Activated T-helper 1 cell treated with anti-CD3 and anti-CD28 coated beads, Interleukin-12 subunit alpha, Interleukin-12 subunit beta, Interleukin-2, Interleukin-4 antibody, amounts not matched to agents 30 ng/mL and 10 ng/mL and 1 ng/mL, durations not matched to agents 14 hours and 24 hours and 36 hours (primary cell): ENCODE results near the gene MYADML2. TPM values are rescaled to one million over a fixed set of nuclear protein-coding genes. Genes with fewer than 3 reads are reported as not detected.

Experiments used
- DNase-seq: peaks from one replicate; pipeline ENCODE4 v3.0.0; 2021; ENCODE audit warnings: low spot score
- H3K27ac Mint-ChIP-seq: one replicate; pipeline ENCODE4 v1.8.0; 2021; ENCODE audit warnings: mild to moderate bottlenecking, mixed read lengths
- H3K27me3 Mint-ChIP-seq: one replicate; pipeline ENCODE4 v1.8.0; 2022; ENCODE audit warnings: mild to moderate bottlenecking, moderate library complexity, mixed read lengths; ENCODE audit not compliant: insufficient read depth
- H3K36me3 Mint-ChIP-seq: one replicate; pipeline ENCODE4 v1.8.0; 2021; ENCODE audit warnings: low read depth, mixed read lengths
- H3K4me1 Mint-ChIP-seq: one replicate; pipeline ENCODE4 v1.8.0; 2021; ENCODE audit warnings: low read depth, mixed read lengths
- H3K4me3 Mint-ChIP-seq: one replicate; pipeline ENCODE4 v1.8.0; 2021; ENCODE audit warnings: mild to moderate bottlenecking, moderate library complexity, mixed read lengths
- H3K9me3 Mint-ChIP-seq: one replicate; pipeline ENCODE4 v1.8.0; 2021; ENCODE audit warnings: mixed read lengths
- intact Hi-C: fragments of 100-400 bp; cut with micrococcal nuclease; formaldehyde crosslinking; loops from one replicate; pipeline ENCODE4 v1.15.1; 2024
- total RNA-seq: library from RNA; stranded (reverse); gene quantifications from 2 replicates; pipeline ENCODE4 v1.2.3, GENCODE V29; 2022

Gene MYADML2
- total RNA-seq, 1 donor from 2014 or later, result 0.08 TPM

- Mint-ChIP-seq H3K27ac (peak within 1 kb of the TSS; percentile 87), H3K9me3 (no peaks in the 10 kb centered on the region), H3K4me1 (peaks cover 37% of the 10 kb centered on the region), H3K36me3 (peaks cover 33% of the 10 kb centered on the region), H3K27me3 (no peaks in the 10 kb centered on the region), H3K4me3 (peak within 1 kb of the TSS; percentile 90)
- peak; percentile 72 for DNase-seq
- intact Hi-C loops, result loop anchor here (1.0 kb wide), 2 partner anchors 9 to 26 kb away; partner anchors contain the start of genes ALYREF and ANAPC11
Observed at GRCh38 chr17:81917565-81918332, 29.3 kb downstream of the MYADML2 start, which contains the start of gene SIRT7. SIRT7 (minus strand) TSS chr17:81918176; CDS start chr17:81918131, 45 bp downstream.

GRCh38 chr17:81916234-81917001 lies 30.6 kb downstream of the MYADML2 start:
- peak overlapping the region; percentile 79 for H3K27ac Mint-ChIP-seq

GRCh38 chr17:81915331-81915730 lies 31.7 kb downstream of the MYADML2 start:
- Mint-ChIP-seq H3K36me3 (peaks cover 34% of the 10 kb centered on the region), H3K27ac (no peak overlapping the region), H3K4me3 (no peak overlapping the region), H3K9me3 (no peaks in the 10 kb centered on the region), H3K4me1 (peaks cover 45% of the 10 kb centered on the region), H3K27me3 (no peaks in the 10 kb centered on the region)
- intact Hi-C loops, result no loop called here
- no peak for DNase-seq

More at GRCh38 chr17:81916234-81917001, 30.6 kb downstream of the MYADML2 start:
- H3K36me3 Mint-ChIP-seq, result peaks cover 34% of the 10 kb centered on the region
- H3K4me3 Mint-ChIP-seq, result peak overlapping the region; percentile 90
- intact Hi-C loops, result no loop called here
- no peaks in the 10 kb centered on the region for H3K27me3 Mint-ChIP-seq
- peaks cover 45% of the 10 kb centered on the region for H3K4me1 Mint-ChIP-seq
- DNase-seq, result no peak
- no peaks in the 10 kb centered on the region for H3K9me3 Mint-ChIP-seq

GRCh38 chr17:81914103-81914850 lies 32.8 kb downstream of the MYADML2 start:
- intact Hi-C loops, result no loop called here
- no peak overlapping the region for H3K27ac Mint-ChIP-seq
- H3K4me3 Mint-ChIP-seq, result no peak overlapping the region
- no peaks in the 10 kb centered on the region for H3K9me3 Mint-ChIP-seq
- no peak for DNase-seq
- peaks cover 31% of the 10 kb centered on the region for H3K36me3 Mint-ChIP-seq
- peaks cover 47% of the 10 kb centered on the region for H3K4me1 Mint-ChIP-seq
- no peaks in the 10 kb centered on the region for H3K27me3 Mint-ChIP-seq

GRCh38 chr17:81913394-81914102 lies 33.5 kb downstream of the MYADML2 start:
- Mint-ChIP-seq H3K9me3 (no peaks in the 10 kb centered on the region), H3K27me3 (no peaks in the 10 kb centered on the region), H3K4me3 (peak overlapping the region; percentile 15), H3K4me1 (peaks cover 39% of the 10 kb centered on the region), H3K36me3 (peaks cover 26% of the 10 kb centered on the region), H3K27ac (no peak overlapping the region)
- DNase-seq, result no peak
- intact Hi-C loops, result no loop called here

- DNase-seq, result no peak
- Mint-ChIP-seq H3K27me3 (no peaks in the 10 kb centered on the region), H3K27ac (peak overlapping the region; percentile 32), H3K4me1 (peaks cover 34% of the 10 kb centered on the region), H3K36me3 (peaks cover 29% of the 10 kb centered on the region), H3K9me3 (no peaks in the 10 kb centered on the region), H3K4me3 (peak overlapping the region; percentile 47)
- intact Hi-C loops, result no loop called here
Observed at GRCh38 chr17:81912441-81913309, 34.4 kb downstream of the MYADML2 start.

- intact Hi-C loops, result loop anchor here (1.0 to 2.0 kb wide), 4 partner anchors 15 to 80 kb away; partner anchors contain the start of genes ALYREF, ANAPC11, MAFG and P4HB
- Mint-ChIP-seq H3K27ac (peak overlapping the region; percentile 61), H3K27me3 (no peaks in the 10 kb centered on the region), H3K4me3 (peak overlapping the region; percentile 71), H3K36me3 (peaks cover 24% of the 10 kb centered on the region), H3K4me1 (peaks cover 30% of the 10 kb centered on the region), H3K9me3 (no peaks in the 10 kb centered on the region)
- no peak for DNase-seq
Observed at GRCh38 chr17:81911969-81912368, 35.1 kb downstream of the MYADML2 start.

- Mint-ChIP-seq H3K27ac (peak within 1 kb of the TSS; percentile 61), H3K4me1 (peaks cover 26% of the 10 kb centered on the region), H3K4me3 (peak within 1 kb of the TSS; percentile 88), H3K9me3 (no peaks in the 10 kb centered on the region), H3K27me3 (no peaks in the 10 kb centered on the region), H3K36me3 (peaks cover 22% of the 10 kb centered on the region)
- intact Hi-C loops, result loop anchor here (1.0 to 2.0 kb wide), 4 partner anchors 15 to 79 kb away; partner anchors contain the start of genes ALYREF, ANAPC11, MAFG and P4HB
- peak; percentile 91 for DNase-seq
Observed at GRCh38 chr17:81911277-81911961, 35.6 kb downstream of the MYADML2 start, which contains the start of gene PCYT2. PCYT2 (minus strand) TSS chr17:81911399; CDS start chr17:81911355, 44 bp downstream.

GRCh38 chr17:81910840-81911276 lies 36.2 kb downstream of the MYADML2 start:
- no peaks in the 10 kb centered on the region for H3K9me3 Mint-ChIP-seq
- peak overlapping the region; percentile 48 for H3K27ac Mint-ChIP-seq
- peaks cover 18% of the 10 kb centered on the region for H3K36me3 Mint-ChIP-seq
- intact Hi-C loops, result loop anchor here (1.0 to 2.0 kb wide), 4 partner anchors 16 to 79 kb away; partner anchors contain the start of genes ALYREF, ANAPC11, MAFG and P4HB
- DNase-seq, result no peak
- no peaks in the 10 kb centered on the region for H3K27me3 Mint-ChIP-seq
- peak overlapping the region; percentile 88 for H3K4me3 Mint-ChIP-seq
- peaks cover 21% of the 10 kb centered on the region for H3K4me1 Mint-ChIP-seq

- no peaks in the 10 kb centered on the region for H3K9me3 Mint-ChIP-seq
- peak overlapping the region; percentile 48 for H3K27ac Mint-ChIP-seq
- H3K4me1 Mint-ChIP-seq, result peaks cover 19% of the 10 kb centered on the region
- peak overlapping the region; percentile 88 for H3K4me3 Mint-ChIP-seq
- intact Hi-C loops, result loop anchor here (2.0 kb wide), 2 partner anchors 17 to 19 kb away; partner anchors contain the start of genes ALYREF, ANAPC11 and MAFG
- H3K36me3 Mint-ChIP-seq, result peaks cover 17% of the 10 kb centered on the region
- no peaks in the 10 kb centered on the region for H3K27me3 Mint-ChIP-seq
- DNase-seq, result no peak
Observed at GRCh38 chr17:81909966-81910839, 36.8 kb downstream of the MYADML2 start.
